NCI-H1436 (cell line): ENCODE measurements around the gene CNIH1.
"Not testable (repeated sequence)": the region's sequence is repeated elsewhere in the genome, so short reads cannot be mapped to it uniquely, and the experiment has no call there.

Experiments used
- DNase-seq: peaks from one replicate; lab custom pipeline; 2025; lab: John Stamatoyannopoulos, UW

CNIH1 gene

DNA sequence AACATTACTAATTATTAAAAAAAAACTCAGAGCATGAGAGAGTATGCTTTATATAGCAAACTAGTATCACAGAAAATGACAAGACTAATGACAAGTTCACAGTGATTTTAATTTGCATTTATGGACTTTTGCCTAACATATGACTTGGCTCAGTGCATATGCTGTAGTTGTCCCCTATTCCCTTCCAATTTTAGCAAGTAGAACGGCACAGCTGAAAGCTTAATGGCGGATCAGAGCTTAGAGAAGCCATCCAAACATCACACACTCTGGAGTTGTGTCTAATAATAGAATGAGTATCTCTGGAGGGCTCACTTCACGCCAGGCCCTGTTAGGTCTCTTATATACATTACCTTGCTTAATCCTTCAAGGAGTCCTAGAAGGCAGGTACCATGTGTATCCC, 13.3 kb downstream of the CNIH1 start:
- DNase-seq = no peak

DNA sequence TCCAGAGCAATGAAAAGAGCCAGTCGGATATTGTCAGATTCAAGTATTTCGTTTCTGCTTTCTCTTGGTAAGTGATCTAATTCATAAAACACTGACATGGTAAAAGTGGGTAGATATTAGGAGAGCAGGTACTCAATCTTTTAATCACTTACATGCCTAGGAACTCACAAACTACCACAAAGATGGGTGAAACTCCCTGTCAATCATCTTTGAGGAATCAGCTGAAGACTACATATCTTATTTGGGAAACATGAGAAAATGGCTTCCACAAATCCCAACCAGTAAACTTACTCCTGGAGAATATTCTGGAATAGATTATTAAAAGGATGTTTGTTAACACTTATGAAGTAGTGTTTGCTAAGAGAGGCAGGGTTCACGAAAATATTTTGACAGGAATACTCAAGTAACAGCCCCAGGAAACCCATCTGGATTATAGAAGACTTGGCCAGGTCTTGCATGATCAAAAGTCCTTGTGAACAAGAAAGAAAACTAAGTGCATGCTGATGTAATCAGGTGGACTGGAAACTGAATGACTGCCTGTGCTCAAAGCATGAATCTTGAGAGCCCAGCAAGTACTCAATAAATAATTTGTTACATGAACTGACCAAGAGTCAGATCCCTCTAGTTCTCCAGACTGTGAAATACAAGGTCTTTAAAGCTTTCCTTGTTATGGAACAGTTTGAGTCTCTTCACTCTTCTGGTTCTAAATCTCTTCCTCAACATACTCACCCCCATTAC, 15.5 kb downstream of the CNIH1 start:
- no peak for DNase-seq

DNA sequence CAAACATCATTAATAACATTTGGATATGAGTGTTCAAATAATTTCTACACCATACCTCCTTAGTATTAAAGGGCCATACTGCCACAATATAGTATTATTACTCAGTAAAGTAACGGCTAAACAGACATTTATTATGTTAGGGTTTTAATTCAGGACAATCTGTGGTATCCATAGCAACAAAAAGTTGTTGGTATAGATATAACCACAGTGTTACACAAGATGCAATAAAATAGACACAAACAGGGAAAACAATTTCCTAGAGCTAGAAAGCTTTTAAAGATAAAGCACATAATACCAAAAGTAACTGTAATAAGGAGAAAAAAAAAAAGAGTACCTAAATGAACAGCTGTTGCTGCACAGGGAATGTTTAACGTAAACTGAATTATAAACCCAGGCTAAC, 16.1 kb downstream of the CNIH1 start:
- no peak for DNase-seq

DNA sequence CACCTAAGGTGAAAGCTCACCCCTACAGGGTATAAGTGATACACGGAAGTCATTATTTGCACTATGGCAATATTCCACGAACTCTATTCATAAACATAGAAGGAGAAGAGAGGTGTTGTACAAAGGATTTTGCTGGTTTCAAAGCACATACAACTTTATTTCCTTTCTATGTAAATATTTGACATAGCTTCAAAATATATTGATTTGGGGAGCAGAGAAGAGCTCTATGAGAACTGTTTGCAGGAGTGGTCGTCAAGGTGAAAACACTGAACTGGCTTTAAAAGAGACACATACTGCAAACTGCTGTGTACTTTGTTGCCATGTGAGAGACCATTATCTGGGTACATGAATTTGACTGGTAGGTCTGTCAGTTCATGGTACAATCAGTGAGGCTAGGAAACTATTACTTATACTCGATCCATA, 16.7 kb downstream of the CNIH1 start:
- no peak for DNase-seq

DNA sequence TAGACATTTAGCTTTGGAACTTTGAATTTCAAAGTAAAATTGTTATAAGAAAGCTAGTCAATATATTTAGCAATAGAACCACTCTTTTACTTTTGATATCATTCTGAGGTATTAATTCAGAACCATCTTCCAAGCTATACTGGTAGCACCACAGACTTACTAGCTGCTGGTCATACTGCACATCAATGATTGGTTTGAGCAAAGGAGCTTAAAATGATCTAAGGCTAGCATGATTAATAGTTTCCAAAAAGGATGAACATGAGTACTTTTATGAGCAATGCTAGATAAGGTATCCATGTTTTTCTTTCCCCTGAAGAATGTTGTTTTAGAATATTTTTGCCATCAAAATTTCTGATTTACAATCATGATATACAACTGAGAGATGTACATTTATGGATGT, 17.2 kb downstream of the CNIH1 start:
- no peak for DNase-seq

DNA sequence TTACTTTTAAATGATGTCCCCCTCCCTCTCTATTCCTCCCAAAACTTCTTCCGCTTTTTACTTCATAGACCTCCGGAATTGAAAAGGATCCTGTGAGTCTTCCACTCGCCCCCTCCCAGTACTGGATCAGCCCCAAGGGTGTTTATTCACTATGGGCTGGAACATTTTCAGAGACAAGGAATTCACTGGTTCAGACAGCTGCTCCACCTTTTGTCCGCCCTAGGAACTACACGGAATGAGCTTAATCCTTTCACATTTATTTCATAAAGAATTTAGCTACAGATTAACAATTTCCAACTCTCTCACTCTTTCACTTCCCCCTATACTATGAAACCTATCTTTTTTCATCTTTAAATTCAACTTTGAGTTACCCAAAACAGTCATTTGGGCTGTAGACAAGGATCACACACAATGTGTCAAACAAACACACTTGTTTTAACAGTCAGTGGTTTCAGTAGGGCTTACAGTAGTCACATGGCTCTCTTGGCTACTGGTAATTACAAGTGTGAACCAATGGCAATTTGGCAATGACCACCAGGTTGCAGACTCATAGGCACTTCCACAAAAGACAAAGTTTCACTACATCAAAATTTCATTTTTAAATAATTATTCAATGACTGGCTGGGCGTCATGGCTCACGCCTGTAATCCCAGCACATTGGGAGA, 20.6 kb downstream of the CNIH1 start:
- DNase-seq = peak; percentile 3

DNA sequence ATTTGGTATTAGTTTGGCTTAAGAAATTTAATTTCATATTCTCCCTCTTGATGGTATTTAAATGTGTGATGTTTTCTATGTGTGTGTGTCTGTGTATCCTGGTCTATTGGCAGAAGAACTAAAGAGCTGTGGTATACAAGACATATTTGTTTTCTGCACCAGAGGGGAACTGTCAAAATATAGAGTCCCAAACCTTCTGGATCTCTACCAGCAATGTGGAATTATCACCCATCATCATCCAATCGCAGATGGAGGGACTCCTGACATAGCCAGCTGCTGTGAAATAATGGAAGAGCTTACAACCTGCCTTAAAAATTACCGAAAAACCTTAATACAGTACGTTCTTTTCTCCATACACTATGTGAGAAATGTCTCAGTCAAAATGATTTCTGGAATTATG, 29.8 kb downstream of the CNIH1 start:
- DNase-seq = no peak

DNA sequence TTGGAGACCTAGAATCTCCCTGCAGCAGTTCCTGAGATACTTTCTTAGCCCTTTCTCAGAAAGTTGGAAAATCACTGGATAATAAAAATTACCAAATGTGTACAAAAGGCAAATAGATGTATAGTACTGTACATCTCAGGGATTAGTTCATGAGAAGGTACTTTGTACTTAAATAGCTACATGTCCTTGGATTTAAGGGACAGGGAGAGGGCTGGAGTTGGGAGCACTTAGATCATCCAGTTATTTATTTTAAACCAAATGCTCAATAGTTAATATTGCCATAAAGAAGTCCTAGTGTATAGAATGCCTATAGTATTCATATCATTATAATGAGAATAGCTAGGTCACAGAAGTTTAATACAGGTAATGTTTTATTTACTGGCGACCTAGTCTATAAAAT, 31.0 kb downstream of the CNIH1 start:
- DNase-seq = no peak

DNA sequence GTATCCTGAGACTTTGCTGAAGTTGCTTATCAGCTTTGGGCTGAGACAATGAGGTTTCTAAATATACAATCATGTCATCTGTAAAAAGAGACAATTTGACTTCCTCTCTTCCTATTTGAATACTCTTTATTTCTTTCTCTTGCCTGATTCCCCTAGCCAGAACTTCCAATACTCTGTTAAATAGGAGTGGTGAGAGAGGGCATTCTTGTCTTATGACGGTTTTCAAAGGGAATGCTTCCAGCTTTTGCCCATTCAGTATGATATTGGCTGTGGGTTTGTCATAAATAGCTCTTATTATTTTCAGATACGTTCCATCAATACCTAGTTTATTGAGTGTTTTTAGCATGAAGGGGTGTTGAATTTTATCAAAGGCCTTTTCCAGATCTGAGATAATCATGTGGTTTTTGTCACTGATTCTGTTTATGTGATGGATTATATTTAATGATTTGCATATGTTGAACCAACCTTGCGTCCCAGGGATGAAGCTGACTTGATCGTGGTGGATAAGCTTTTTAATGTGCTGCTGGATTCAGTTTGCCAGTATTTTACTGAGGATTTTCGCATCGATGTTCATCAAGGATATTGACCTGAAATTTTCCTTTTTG, 37.7 kb downstream of the CNIH1 start:
- DNase-seq = not testable (repeated sequence)

DNA sequence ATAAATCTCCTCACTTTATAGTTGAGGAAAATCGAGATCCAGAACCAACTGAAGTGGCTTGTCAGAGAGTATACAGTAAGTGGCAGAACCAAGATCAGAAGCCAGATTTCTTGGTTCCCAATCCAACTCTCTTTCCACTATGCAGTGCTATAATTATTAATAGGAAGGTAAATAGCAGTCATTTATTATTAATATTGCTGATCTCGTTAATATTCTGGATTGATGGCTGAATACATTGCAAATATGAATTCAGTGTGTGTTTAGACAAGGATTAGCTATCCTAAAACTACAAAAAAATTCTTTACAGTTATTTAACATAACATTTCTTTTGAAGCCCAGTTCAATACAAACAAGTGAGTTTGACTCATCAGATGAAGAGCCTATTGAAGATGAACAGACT, 41.6 kb downstream of the CNIH1 start:
- no peak for DNase-seq

DNA sequence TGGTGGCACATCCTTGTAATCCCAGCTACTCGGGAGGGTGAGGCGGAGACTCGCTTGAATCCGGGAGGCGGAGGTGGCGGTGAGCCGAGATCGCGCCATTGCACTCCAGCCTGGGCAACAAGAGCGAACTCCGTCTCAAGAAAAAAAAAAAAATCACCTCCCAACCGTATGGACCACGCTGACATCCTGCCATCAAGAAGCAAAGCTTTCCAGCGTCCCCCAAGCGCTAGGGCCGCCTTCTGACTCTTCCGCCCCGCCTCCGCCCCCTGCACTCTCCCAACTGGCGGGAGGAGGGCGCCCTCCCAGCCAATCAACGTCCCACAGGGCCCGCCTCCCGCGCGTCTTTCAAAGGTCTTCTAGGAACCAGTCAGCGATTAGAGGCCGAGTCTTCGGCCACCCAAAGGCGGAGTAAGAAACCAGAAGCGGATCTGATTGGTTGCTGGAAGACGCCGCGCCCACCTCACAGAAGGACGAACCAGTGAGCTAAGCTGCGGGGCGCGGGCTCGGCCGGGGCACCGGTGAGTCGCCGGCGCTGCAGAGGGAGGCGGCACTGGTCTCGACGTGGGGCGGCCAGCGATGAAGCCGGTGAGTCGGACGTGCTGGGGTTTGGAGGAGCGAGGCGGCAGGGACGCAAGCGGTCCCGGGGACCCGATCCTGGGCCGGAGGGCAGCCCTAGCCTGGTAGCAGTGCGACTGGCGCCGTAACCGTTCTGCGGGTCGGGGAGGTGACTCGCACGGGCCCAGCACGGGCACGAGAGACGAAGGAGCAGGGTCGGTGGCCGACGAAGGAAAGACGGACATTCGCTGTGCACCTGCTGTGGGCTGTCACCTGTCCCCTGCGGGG, 44.5 kb downstream of the CNIH1 start, which contains the start of gene CDKN3:
TSS of gene CDKN3 (plus strand) at position 515 of the 843 bp plus-strand sequence. CDS start at position 577, 62 bp downstream.
- peak; percentile 98 for DNase-seq

DNA sequence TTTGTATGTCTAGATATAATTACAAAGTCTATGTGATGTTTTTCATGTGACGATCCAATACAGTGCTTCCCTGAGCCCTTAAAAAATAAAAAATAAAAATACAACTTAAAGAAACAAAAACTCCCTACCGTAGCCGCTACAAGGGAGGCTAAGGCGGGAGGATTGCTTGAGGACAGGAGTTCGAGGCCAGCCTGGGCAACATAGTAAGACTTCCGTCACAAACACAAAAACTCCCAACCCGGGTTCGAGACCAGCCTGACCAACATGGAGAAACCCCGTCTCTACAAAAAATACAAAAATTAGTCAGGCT, 45.0 kb downstream of the CNIH1 start:
- DNase-seq = no peak

DNA sequence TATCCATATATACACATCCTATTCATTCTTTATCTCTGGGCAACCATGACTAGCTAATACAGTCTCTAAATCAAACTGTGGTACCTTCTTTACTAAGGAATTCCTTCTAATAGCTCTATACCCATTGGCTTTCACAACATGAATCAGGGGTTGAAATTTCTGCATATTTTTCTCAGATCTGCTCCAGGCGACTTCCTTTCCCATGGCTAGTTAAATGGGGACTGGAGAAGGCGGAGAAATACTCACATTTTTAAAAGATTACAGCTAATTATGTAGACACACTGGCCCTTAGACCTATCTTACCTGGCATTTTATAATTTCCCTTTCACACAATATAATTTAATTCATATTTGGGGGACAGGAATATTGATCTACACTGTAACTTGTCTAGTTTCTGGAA, 45.5 kb downstream of the CNIH1 start:
- DNase-seq = no peak

DNA sequence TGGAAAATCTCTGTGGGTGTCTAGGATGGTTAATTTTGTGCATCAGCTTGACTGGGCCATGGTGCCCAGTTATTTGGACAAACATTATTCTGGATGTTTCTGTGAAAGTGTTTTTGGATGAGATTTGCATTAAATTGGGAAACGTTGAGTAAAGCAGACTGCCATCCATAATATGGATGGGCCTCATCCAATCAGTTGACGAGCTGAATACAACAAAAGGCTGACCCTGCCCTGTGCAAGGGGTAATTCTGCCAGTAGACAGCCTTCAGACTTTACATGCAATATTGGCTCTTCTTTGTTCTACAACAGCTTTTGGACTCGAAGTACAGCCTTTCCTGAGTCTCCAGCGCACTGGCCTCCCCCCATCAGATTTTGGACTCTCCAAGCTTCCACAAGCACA, 45.9 kb downstream of the CNIH1 start:
- DNase-seq = no peak

DNA sequence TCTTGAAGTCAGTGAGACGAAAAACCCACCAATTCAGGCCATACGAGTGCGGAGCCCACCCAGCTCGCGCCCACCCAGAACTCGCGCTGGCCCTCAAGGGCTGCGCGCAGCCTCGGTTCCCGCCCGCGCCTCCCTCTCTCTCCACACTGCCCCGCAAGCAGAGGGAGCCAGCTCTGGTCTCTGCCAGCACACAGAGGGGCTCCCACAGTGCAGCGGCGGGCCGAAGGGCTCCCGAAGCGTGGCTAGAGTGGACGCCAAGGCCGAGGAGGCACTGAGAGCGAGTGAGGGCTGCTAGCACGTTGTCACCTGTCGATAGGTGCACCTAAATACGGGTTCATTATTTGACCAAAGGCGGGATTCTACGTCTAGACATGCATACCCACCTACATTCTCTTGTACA, 46.6 kb downstream of the CNIH1 start:
- no peak for DNase-seq

DNA sequence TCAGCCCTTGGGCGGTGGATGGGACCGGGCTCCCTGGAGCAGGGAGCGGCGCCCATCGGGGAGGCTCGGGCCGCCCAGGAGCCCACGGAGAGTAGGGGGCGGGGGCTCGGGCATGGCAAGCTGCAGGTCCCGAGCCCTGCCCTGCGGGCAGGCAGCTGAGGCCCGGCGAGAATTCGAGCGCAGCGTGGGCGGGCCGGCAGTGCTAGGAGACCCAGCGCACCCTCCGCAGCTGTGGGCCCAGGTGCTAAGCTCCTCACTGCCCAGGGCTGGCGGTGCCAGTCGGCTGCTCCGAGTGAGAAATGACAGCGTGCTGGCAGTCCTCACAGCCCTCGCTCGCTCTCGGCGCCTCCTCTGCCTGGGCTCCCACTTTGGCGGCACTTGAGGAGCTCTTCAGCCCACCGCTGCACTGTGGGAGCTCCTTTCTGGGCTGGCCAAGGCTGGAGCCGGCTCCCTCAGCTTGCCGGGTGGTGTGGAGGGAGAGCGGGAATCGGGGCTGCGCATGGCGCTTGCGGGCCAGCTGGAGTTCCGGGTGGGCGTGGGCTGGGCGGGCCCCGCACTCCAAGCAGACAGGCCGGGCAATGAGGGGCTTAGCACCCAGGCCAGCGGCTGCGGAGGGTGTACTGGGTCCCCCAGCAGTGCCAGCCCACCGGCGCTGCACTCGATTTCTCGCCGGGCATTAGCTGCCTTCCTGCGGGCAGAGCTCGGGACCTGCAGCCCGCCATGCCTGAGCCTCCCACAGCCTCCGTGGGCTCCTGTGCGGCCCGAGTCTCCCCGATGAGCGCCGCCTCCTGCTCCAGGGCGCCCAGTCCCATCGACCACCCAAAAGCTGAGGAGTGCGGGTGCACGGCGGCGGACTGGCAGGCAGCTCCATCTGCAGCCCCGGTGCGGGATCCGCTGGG, 47.9 kb downstream of the CNIH1 start:
- DNase-seq = not testable (repeated sequence)

DNA sequence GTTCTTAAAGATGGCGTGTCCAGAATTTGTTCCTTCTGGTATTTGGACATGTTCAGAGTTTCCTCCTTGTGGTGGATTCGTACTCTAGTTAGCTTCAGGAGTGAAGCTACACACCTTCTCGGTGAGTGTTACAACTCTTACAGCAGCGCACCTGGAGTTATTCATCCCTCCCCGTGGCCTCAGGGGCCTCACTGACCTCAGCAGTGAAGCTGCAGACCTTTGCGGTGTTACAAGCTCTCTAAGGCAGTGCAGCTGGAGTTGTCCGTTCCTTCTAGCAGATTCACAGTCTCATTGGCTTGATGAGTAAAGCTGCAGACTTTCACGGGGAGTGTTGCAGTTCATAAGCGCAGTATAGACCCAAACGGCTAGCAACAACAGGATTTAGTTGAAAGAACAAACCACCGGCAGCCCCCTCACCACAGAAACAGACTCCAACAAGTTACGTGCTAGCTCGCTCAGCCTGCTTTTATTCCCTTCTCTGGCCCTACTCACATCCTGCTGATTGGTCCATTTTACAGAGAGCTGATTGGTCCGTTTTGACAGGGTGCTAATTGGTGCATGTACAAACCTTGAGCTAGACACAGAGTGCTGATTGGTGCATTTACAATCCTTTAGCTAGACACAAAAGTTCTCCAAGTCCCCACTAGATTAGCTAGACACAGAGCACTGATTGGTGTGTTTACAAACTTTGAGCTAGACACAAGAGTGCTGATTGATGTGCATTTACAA, 48.9 kb downstream of the CNIH1 start:
- no peak for DNase-seq

DNA sequence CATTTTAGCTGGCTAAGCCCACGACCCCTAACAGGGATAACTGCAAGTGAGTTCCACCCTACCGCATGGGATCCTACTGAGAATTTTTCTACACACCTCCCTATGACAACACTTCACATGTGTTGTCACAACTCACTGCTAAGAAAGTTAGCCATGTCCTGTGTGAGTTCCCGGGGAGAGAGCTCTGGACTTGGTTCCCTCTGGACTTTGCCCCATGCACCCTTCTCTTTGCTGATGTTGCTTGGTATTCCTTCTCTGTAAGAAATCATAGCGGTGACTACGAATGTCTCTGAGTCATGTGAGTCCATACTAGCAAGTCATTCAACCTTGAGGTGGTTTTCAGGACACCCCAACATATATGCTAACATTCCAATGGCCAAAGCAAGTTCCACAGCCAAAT, 53.8 kb downstream of the CNIH1 start:
- DNase-seq = no peak

DNA sequence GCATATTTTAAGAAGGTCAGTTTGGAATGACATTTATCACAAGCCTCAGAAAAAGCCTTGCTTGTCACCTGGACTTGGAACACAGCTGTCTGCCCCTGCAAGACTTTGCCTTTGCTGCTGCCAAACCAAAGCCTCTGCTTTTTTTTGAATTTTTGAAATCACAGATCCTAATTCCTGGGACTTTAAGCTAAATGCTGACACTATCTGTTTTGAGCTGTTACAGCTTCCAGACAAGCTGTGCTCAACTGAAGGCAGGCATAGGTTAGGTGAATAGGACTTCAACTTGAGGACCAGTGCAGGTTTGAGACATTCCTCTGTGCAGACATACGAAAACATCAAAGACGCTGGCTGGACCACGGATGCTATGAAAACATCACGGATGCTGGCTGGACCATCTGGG, 55.6 kb downstream of the CNIH1 start:
- DNase-seq = no peak

DNA sequence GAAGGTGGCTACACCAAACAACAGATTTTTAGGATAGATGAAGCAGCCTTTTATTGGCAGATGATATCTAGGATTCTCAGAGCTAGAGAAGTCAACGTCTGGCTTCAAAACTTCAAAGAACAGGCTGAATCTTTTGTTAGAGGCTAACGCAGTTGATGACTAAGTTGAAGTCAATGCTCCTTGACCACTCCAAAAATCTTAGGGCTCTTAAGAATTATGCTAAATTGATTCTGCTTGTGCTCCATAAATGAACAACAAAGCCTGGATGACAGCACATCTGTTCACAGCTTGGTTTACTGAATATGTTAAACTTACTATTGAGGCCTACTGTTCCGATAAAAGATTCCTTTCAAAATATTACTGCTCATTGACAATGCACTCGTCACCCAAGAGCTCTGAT, 57.3 kb downstream of the CNIH1 start:
- DNase-seq = no peak

DNA sequence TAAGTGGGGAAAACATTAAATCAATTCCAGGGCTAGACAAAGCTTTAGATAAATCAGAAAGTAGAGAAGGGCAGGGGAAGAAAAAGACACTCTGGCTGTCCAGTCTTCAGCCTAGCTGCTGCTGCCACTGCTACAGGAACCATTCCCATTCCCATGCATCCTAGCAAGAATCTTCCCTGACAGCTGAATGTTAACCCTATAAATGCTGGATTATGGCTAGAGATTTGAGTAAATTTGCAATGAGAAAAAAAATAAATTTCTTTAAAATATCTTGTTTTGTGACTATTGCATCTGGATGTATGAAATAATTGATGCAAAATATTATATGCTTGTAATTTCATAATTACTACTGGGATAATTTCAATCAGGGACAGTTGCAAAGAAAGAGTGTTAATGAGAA, 59.4 kb downstream of the CNIH1 start:
- no peak for DNase-seq
